WERI-Rb-1 (cell line): Measurements from ENCODE around the gene HSPB3.
A peak's percentile ranks its signal among the peaks of the same experiment; 100 is the strongest.
"Not testable (repeated sequence)": the region's sequence is repeated elsewhere in the genome, so short reads cannot be mapped to it uniquely, and the experiment has no call there.

Experiments used
- DNase-seq: peaks from one replicate; pipeline ENCODE4 v3.0.0-alpha.2; 2020
- H3K27ac ChIP-seq: fragments of 250-450 bp; sonication (Bioruptor Pico); 2 replicates; pipeline ENCODE4 v1.5.1; 2020; ENCODE audit warnings: mild to moderate bottlenecking, moderate library complexity
- H3K27me3 ChIP-seq: fragments of 250-450 bp; sonication (Bioruptor Pico); 2 replicates; pipeline ENCODE4 v1.5.1; 2021; ENCODE audit warnings: mild to moderate bottlenecking, low read depth, moderate library complexity; ENCODE audit not compliant: insufficient read depth, severe bottlenecking
- H3K36me3 ChIP-seq: fragments of 250-450 bp; sonication (Bioruptor Pico); 2 replicates; pipeline ENCODE4 v1.5.1; 2020; ENCODE audit warnings: mild to moderate bottlenecking, moderate library complexity
- H3K4me3 ChIP-seq: 2 replicates; pipeline ENCODE4 v1.5.1; 2011; ENCODE audit warnings: low read depth, mild to moderate bottlenecking, control low read depth, low read length
- H3K9me3 ChIP-seq: fragments of 250-450 bp; sonication (Bioruptor Pico); 2 replicates; pipeline ENCODE4 v1.5.1; 2021; ENCODE audit warnings: mild to moderate bottlenecking, moderate library complexity; ENCODE audit not compliant: severe bottlenecking
- TF ChIP-seq, protein P1 (sequence below): IDR thresholded peaks from 2 replicates; pipeline ENCODE4 v1.5.1; 2011; ENCODE audit warnings: low read depth, mild to moderate bottlenecking, control low read depth, inconsistent platforms, low read length

Gene HSPB3

DNA sequence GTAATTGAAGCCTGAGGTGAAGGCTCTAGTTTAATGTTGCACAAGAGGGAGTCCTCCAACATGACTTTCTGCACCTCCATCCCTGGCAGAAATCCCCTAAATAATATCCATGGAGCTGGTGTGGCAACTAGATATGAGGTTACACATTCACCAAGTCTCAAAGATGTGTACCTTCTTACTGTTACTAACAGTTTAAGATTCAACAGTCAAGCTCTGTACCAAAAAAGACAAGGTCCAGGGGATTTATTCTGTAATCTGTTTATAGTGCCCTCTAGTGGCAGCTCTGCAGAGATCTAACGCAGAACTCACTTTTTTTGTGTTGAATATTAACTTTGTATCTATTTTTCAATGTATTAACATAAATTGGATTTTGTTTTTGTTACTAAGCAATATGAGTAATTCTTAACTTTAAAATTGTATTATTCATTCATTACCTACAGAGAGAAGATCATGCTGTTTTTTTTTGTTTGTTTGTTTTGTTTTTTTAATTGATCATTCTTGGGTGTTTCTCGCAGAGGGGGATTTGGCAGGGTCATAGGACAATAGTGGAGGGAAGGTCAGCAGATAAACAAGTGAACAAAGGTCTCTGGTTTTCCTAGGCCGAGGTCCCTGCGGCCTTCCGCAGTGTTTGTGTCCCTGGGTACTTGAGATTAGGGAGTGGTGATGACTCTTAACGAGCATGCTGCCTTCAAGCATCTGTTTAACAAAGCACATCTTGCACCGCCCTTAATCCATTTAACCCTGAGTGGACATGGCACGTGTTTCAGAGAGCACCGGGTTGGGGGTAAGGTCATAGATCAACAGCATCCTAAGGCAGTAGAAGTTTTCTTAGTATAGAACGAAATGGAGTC lies 35.7 kb upstream of the HSPB3 start:
- peak; percentile 16 for DNase-seq

DNA sequence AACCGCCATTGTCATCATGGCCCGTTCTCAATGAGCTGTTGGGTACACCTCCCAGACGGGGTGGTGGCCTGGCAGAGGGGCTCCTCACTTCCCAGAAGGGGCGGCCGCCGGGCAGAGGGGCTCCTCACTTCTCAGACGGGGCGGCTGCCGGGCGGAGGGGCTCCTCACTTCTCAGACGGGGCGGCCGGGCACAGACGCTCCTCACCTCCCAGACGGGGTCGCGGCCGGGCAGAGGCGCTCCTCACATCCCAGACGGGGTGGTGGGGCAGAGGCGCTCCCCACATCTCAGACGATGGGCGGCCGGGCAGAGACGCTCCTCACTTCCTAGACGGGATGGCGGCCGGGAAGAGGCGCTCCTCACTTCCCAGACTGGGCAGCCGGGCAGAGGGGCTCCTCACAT lies 35.0 kb upstream of the HSPB3 start:
- H3K27ac ChIP-seq, H3K9me3 ChIP-seq, H3K36me3 ChIP-seq, H3K4me3 ChIP-seq, DNase-seq, H3K27me3 ChIP-seq: not testable (repeated sequence)

More for the DNA sequence above, 35.7 kb upstream of the HSPB3 start:
- H3K9me3 ChIP-seq, H3K27me3 ChIP-seq, H3K4me3 ChIP-seq, H3K27ac ChIP-seq, H3K36me3 ChIP-seq: not testable (repeated sequence)
- TF ChIP-seq, protein P1, sequence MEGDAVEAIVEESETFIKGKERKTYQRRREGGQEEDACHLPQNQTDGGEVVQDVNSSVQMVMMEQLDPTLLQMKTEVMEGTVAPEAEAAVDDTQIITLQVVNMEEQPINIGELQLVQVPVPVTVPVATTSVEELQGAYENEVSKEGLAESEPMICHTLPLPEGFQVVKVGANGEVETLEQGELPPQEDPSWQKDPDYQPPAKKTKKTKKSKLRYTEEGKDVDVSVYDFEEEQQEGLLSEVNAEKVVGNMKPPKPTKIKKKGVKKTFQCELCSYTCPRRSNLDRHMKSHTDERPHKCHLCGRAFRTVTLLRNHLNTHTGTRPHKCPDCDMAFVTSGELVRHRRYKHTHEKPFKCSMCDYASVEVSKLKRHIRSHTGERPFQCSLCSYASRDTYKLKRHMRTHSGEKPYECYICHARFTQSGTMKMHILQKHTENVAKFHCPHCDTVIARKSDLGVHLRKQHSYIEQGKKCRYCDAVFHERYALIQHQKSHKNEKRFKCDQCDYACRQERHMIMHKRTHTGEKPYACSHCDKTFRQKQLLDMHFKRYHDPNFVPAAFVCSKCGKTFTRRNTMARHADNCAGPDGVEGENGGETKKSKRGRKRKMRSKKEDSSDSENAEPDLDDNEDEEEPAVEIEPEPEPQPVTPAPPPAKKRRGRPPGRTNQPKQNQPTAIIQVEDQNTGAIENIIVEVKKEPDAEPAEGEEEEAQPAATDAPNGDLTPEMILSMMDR: peak; percentile 37; the same call in 1 of the 2 replicates

DNA sequence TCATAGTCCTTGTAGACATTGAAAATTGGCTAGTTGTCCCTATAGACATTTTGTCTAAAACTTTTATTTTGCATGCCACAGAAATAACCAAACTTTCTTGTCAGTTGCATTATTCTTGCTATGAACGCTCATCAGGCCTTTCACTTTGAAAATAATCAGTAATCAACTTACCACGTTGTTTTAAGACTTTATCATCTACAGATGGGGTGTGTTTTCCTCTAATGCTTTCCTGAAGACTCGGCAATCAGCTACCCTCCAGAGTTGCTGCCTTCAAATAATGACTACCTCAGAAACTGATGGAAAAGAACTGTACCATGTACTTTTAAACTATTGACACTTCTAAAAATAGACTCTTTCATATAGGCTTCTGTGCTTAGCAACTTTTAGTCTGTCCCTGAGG lies 33.5 kb upstream of the HSPB3 start:
- no peak for DNase-seq
- H3K36me3 ChIP-seq: no peaks in the 10 kb centered on the region
- H3K4me3 ChIP-seq: no peak overlapping the region
- H3K27me3 ChIP-seq: no peaks in the 10 kb centered on the region
- TF ChIP-seq, protein P1: no peak
- no peaks in the 10 kb centered on the region for H3K9me3 ChIP-seq
- H3K27ac ChIP-seq: no peak overlapping the region

DNA sequence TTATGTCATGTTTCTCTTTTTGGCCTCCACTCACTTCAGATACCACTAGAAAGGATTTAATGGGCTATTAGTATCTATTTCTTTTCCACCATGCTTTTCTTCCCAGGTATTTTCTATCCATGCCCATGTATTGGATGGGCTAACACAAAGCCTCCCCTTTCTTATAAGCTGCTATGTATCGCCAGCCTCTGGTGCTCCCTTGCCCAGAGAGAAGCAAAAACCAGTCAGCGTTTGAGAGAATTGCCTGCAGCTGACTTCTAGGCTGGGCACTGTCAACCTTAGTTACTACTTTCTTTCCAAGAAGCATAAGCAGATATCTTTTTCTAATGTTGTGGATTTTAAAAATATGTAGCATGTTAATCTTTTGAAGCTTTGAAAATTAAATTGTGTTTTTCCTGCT lies 30.2 kb upstream of the HSPB3 start:
- no peak for DNase-seq
- TF ChIP-seq, protein P1: no peak
- Histone ChIP-seq H3K27ac (no peak overlapping the region), H3K4me3 (no peak overlapping the region), H3K27me3 (no peaks in the 10 kb centered on the region), H3K9me3 (no peaks in the 10 kb centered on the region), H3K36me3 (no peaks in the 10 kb centered on the region)

DNA sequence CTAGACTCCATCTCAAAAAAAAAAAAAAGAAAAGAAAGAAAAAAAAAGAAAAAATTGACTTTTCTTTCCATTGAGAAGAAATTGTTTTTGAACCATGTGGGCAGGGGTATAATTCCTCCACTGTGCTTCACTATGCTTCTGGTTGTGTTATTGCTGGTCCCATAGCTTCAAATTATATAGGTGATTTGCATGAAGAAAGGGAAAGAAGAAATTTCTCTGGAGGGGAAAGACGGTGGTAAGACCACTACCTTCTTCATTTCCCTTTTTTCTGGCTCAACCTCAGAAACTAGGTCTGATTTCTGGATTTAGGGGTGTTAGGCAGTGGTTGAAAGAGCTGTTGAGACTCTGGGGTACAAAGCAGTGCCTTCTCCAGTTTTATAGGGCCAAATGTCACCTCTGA lies 29.3 kb upstream of the HSPB3 start:
- TF ChIP-seq, protein P1: no peak
- Histone ChIP-seq H3K9me3 (no peaks in the 10 kb centered on the region), H3K27ac (no peak overlapping the region), H3K36me3 (no peaks in the 10 kb centered on the region), H3K27me3 (no peaks in the 10 kb centered on the region), H3K4me3 (no peak overlapping the region)
- no peak for DNase-seq

DNA sequence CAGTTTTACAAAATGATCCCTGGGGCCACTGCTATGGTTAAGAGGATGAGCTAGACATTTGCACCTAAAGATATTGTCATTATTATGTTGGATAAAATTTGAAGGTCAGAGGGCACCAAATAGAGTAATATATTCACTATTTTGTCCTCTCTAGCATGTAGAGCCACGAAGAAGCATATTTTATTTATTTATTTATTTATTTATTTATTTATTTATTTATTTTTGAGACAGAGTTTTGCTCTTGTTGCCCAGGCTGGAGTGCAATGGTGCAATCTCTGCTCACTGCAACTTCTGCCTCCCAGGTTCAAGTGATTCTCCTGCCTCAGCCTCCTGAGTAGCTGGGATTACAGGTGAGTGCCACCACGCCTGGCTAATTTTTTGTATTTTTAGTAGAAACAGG lies 20.8 kb upstream of the HSPB3 start:
- not testable (repeated sequence) for H3K27ac ChIP-seq, H3K27me3 ChIP-seq, H3K4me3 ChIP-seq, H3K36me3 ChIP-seq, H3K9me3 ChIP-seq, DNase-seq
